Activated CD4-positive, alpha-beta T cell treated with anti-CD3 and anti-CD28 coated beads, Interleukin-2, amount 10 ng/mL, durations not matched to agents 7 days and 5 days (primary cell): ENCODE measurements around the gene PLPP3. TPM values are rescaled to one million over a fixed set of nuclear protein-coding genes. Genes with fewer than 3 reads are reported as not detected.

ENCODE experiments used
- CTCF ChIA-PET: fragments of 350-600 bp; sonication (Branson Sonifier 250); formaldehyde crosslinking; loops from one replicate; lab custom pipeline; 2021; ENCODE audit warnings: antibody characterized with exemption; lab: Charles Lee
- POLR2A ChIA-PET: fragments of 350-600 bp; sonication (Branson Sonifier 250); formaldehyde crosslinking; loops from one replicate; lab custom pipeline; 2021; ENCODE audit warnings: antibody characterized with exemption; lab: Charles Lee
- DNase-seq: peaks from one replicate; pipeline ENCODE4 v3.0.0-alpha.2; 2020
- H3K27ac Mint-ChIP-seq: one replicate; pipeline ENCODE4 v1.8.0; 2021; ENCODE audit warnings: mild to moderate bottlenecking, moderate library complexity, mixed read lengths
- H3K27me3 Mint-ChIP-seq: one replicate; pipeline ENCODE4 v1.8.0; 2021; ENCODE audit warnings: mixed read lengths
- H3K36me3 Mint-ChIP-seq: one replicate; pipeline ENCODE4 v1.8.0; 2021; ENCODE audit warnings: low read depth, mixed read lengths
- H3K4me1 Mint-ChIP-seq: one replicate; pipeline ENCODE4 v1.8.0; 2021; ENCODE audit warnings: mixed read lengths
- H3K4me3 Mint-ChIP-seq: one replicate; pipeline ENCODE4 v1.8.0; 2021; ENCODE audit warnings: mild to moderate bottlenecking, moderate library complexity, mixed read lengths
- H3K9me3 Mint-ChIP-seq: one replicate; pipeline ENCODE4 v1.8.0; 2021; ENCODE audit warnings: mixed read lengths
- total RNA-seq, 2 experiments: library from RNA; stranded (reverse); gene quantifications; one replicate each; pipeline ENCODE4 v1.2.3, GENCODE V29; 2021

Gene PLPP3
- total RNA-seq, 2 experiments from 2014 or later: not detected

DNA sequence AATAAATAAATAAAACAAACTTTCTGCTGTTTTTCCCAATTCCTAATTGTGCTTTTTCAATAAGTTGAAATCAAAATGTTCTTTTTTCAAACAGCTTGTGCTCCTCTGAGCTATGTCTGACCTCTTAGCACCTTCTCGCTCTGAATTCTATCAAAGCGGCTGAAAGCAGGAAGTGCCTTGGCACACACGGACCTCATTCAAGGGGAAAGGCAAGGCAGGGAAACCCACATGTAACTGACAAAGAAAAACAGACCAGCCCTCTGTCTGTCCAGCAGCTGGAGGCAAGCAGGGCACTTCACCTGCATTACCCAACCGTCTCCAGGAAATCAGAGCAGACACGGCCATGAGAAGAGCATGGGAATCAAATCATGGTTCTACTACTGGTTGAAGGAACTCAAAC lies 56.7 kb downstream of the PLPP3 start:
- POLR2A ChIA-PET: no interaction called here
- CTCF ChIA-PET: no interaction called here
- no peaks in the 10 kb centered on the region for H3K9me3 Mint-ChIP-seq
- peaks cover 8% of the 10 kb centered on the region for H3K4me1 Mint-ChIP-seq
- H3K36me3 Mint-ChIP-seq: no peaks in the 10 kb centered on the region
- no peak overlapping the region for H3K4me3 Mint-ChIP-seq
- no peak for DNase-seq
- H3K27me3 Mint-ChIP-seq: no peaks in the 10 kb centered on the region
- H3K27ac Mint-ChIP-seq: no peak overlapping the region

DNA sequence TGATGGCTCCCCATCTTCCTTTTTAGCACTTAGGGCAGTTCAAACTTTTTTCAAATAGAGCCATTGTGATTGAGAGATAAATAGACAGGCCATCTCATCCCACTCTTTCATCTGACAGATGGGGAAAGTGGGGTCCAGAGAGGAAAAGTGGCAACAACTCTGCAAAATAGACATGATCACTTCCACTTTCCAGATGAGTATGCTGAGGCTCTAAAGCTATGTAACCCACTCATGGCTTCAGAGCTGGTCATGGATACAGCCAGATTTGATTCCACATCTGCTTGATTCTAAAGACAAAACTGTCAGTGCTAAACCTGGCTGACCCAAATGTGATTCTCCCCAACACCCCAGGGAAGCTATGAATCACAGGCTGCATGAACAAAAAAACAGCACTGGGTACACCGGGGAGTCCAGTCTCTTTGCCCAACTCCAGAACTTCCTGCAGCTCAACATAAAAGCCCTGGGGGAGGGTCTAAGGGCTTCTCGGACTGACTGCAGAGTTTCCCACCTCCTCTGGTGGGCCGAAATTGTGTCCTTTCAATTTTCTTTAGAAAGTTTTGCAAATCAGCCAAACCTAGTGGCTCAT lies 59.3 kb downstream of the PLPP3 start:
- H3K4me3 Mint-ChIP-seq: no peak overlapping the region

DNA sequence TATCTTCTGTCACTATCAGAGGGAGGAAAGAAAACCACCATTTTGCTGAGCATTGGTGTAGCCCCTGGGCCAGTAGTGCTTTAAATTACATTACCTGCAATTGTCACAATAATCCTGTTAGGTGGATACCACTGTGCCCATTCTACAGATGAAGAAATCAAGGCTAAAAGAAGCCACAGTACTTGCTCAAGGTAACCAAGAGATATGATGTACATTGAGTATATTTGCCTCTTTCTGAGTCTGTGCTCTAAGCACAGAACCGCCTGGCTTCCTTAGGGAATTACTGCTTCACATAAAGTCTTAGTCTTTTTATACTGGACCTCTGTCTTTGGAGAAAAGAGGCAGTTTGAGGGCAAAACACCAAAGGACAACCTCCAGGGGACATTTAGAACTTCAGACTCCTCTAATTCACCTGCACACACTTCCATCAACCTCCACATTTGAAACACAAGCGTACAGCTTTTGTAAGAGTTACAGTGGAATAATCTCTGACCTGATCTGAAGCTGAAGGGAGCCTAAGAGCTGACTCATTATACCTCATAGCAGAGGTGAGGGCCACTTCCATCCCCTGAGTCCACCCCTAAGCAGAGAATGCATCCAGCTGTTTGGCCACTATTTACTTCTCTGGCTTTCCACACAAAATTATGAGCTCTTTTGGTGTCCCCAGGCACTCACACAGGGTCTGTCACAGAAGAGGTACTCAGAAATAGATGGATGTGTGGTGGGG lies 61.8 kb downstream of the PLPP3 start:
- Mint-ChIP-seq H3K27ac (no peak overlapping the region), H3K4me3 (no peak overlapping the region), H3K9me3 (no peaks in the 10 kb centered on the region), H3K36me3 (no peaks in the 10 kb centered on the region), H3K4me1 (no peaks in the 10 kb centered on the region), H3K27me3 (no peaks in the 10 kb centered on the region)
- ChIA-PET CTCF (no interaction called here), POLR2A (no interaction called here)
- DNase-seq: no peak

More for the DNA sequence above, 59.3 kb downstream of the PLPP3 start:
- Mint-ChIP-seq H3K36me3 (no peaks in the 10 kb centered on the region), H3K9me3 (no peaks in the 10 kb centered on the region), H3K27ac (no peak overlapping the region), H3K27me3 (no peaks in the 10 kb centered on the region), H3K4me1 (no peaks in the 10 kb centered on the region)
- no peak for DNase-seq
- ChIA-PET CTCF (no interaction called here), POLR2A (no interaction called here)

DNA sequence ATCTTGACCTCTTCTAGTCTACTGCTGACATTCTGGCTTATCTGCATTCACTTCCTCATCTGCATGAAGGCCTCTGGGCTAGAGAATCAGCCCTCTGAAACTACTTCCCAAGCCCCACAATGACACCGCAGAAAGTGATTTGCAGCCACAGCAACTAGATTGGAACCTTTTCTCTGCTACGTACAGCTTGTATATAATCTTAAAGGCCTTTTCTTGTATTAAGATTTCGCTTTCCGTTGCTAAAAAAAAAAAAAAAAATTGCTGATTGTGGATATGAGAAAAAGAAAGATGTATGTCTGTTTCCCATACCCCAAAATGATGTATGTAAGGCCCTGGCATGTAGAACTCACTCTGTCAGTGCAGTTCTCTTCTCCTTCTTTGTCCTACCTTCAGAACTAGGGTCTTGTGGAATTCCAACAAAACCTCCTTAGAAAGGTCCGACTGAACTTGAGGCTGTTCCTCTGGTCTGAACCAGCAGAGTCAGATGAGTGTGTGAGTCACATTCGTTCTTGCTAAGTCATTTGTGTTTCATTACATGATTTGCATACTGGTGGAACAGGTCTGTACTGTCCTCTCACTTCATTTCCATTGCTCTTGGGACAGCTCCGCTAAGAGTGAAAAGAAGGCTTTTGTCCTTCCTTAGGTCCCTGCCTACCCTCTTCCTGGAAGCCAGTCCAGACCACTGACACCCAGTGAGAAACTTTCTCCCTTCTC lies 62.7 kb downstream of the PLPP3 start:
- ChIA-PET POLR2A (no interaction called here), CTCF (no interaction called here)
- no peaks in the 10 kb centered on the region for H3K9me3 Mint-ChIP-seq
- no peaks in the 10 kb centered on the region for H3K27me3 Mint-ChIP-seq
- H3K4me1 Mint-ChIP-seq: no peaks in the 10 kb centered on the region
- no peak overlapping the region for H3K4me3 Mint-ChIP-seq
- no peak for DNase-seq
- no peak overlapping the region for H3K27ac Mint-ChIP-seq
- no peaks in the 10 kb centered on the region for H3K36me3 Mint-ChIP-seq

DNA sequence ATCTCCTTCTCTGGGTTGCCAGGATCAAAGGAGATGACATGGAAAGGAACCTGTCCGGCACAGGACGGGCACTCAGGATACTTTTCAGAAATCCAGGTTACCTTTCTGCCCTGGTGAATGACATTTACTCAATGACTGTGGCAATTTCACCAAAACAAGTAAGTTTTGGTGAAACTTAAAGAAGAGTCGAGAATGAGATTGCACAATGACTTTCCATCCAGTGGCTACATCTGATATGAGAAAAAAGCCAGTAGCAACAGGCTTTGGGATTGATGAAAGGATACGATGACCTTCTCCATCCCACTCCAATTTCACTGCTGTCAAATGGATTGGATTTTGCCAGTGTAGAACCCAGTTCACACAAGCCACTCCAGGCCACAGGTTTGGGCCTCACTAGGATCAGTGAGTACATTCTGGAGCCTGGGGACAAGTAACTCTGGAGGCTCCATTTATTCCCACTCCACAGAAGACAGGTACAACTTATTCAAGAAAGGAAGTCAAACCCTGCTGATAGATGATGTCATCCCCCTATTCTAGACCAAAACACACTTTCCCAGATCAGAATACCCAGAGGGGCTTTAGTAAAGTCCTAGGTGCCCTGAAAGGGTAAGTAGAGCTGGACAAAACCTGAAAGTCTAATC lies 63.3 kb downstream of the PLPP3 start:
- CTCF ChIA-PET: no interaction called here
- POLR2A ChIA-PET: no interaction called here
- no peaks in the 10 kb centered on the region for H3K36me3 Mint-ChIP-seq
- DNase-seq: no peak
- H3K9me3 Mint-ChIP-seq: no peaks in the 10 kb centered on the region
- no peak overlapping the region for H3K27ac Mint-ChIP-seq
- no peaks in the 10 kb centered on the region for H3K4me1 Mint-ChIP-seq
- no peaks in the 10 kb centered on the region for H3K27me3 Mint-ChIP-seq
- no peak overlapping the region for H3K4me3 Mint-ChIP-seq

DNA sequence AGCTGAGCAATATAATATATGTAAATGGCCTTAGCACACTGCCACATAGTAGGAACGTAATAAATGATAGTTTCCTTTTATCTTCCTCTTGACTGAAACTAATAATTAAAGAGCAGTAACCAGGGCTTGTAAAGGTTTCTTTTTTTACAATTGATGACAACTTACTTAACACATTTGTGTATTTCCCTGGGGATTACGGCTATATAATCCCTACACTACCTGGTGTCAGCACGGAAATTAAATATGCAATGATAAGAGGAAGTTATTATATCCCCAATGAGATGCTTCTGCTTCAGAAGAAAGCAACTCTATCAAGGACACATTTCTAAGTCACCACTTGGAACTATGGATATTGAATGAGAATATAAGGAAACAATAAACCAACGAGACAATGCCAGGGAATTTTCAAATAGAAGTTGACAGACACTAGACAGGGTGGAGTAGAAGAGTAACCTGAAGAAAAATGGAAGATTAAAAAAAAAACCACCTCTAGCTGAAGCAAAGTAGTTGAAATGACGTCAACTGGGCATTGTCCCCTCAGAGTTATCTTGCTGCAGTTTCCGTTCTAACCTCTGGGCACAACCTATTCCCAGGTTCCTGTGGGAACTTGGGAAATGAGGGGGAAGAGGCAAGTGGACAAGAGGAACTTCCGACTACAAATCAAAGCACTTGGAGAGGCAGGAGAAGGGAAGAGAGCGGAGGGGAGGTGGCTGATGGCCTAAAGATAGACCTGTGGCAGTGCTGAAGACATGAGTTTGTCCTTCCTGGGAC lies 66.5 kb downstream of the PLPP3 start:
- Mint-ChIP-seq H3K27ac (no peak overlapping the region), H3K4me1 (no peaks in the 10 kb centered on the region), H3K36me3 (no peaks in the 10 kb centered on the region), H3K9me3 (no peaks in the 10 kb centered on the region), H3K27me3 (no peaks in the 10 kb centered on the region), H3K4me3 (no peak overlapping the region)
- ChIA-PET CTCF (no interaction called here), POLR2A (no interaction called here)
- no peak for DNase-seq

DNA sequence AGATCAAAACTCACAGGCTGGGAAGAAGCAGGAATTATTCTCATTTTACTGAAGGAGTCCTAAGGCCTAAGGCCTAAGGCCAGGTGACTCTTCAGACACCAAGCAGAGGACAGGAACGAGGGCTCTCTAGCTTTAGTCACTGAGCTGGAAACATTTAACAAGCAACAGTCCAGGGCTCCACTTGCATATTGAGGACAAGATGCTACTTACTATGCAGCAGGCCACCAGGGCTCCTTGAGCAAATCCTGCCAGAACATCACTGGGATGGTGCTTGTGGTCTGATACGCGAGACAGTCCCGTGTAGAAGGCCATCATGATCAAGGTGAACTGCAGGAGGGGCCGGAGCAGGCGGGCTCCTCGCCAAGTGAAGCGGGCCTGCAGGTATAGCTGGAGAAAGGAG lies 67.6 kb downstream of the PLPP3 start:
- DNase-seq: no peak
- no peak overlapping the region for H3K27ac Mint-ChIP-seq
- ChIA-PET POLR2A (no interaction called here), CTCF (no interaction called here)
- H3K36me3 Mint-ChIP-seq: no peaks in the 10 kb centered on the region
- no peak overlapping the region for H3K4me3 Mint-ChIP-seq
- H3K27me3 Mint-ChIP-seq: no peaks in the 10 kb centered on the region
- H3K9me3 Mint-ChIP-seq: no peaks in the 10 kb centered on the region
- no peaks in the 10 kb centered on the region for H3K4me1 Mint-ChIP-seq

DNA sequence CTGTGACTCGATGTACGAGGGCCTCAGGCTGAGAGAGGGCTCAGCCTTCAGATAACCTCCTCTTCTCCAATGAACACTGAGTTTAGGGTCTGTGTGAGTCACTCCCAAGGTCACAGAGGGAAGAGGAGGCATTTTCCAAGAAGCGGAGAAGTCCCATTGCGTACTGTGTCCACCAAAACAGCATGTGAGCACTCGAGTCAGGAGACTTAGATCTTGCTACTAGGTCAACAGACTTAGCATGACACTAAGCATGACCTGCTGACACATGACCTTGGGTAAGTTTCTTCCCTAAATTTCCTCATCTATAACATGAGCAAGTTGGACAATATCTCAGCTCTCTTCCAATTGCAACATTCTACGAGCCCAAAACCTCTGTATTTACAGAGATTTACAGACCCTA lies 68.0 kb downstream of the PLPP3 start:
- no peaks in the 10 kb centered on the region for H3K27me3 Mint-ChIP-seq
- no peaks in the 10 kb centered on the region for H3K4me1 Mint-ChIP-seq
- ChIA-PET POLR2A (no interaction called here), CTCF (no interaction called here)
- H3K9me3 Mint-ChIP-seq: no peaks in the 10 kb centered on the region
- no peak overlapping the region for H3K4me3 Mint-ChIP-seq
- no peaks in the 10 kb centered on the region for H3K36me3 Mint-ChIP-seq
- DNase-seq: no peak
- no peak overlapping the region for H3K27ac Mint-ChIP-seq

DNA sequence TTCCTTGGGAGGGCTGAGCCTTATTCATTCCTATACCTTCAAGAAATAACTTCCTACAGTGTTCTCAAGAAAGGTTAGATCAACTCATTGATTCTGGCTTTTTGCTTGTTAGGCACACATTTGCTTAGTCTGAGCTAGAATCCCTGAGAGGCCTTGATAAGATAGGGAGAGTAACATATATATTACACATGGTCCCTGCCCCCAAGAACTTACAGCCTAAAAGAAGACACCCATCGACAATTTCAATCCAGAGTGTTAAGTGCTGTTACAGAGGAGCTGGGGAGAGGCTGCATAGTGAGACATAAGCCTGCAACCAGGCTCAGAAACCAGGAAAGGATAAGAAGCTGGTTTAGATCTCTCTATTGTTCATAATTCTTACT lies 68.7 kb downstream of the PLPP3 start:
- no peaks in the 10 kb centered on the region for H3K36me3 Mint-ChIP-seq
- no peak for DNase-seq
- H3K4me1 Mint-ChIP-seq: no peaks in the 10 kb centered on the region
- ChIA-PET CTCF (no interaction called here), POLR2A (no interaction called here)
- no peaks in the 10 kb centered on the region for H3K9me3 Mint-ChIP-seq
- no peak overlapping the region for H3K4me3 Mint-ChIP-seq
- H3K27ac Mint-ChIP-seq: no peak overlapping the region
- H3K27me3 Mint-ChIP-seq: no peaks in the 10 kb centered on the region

DNA sequence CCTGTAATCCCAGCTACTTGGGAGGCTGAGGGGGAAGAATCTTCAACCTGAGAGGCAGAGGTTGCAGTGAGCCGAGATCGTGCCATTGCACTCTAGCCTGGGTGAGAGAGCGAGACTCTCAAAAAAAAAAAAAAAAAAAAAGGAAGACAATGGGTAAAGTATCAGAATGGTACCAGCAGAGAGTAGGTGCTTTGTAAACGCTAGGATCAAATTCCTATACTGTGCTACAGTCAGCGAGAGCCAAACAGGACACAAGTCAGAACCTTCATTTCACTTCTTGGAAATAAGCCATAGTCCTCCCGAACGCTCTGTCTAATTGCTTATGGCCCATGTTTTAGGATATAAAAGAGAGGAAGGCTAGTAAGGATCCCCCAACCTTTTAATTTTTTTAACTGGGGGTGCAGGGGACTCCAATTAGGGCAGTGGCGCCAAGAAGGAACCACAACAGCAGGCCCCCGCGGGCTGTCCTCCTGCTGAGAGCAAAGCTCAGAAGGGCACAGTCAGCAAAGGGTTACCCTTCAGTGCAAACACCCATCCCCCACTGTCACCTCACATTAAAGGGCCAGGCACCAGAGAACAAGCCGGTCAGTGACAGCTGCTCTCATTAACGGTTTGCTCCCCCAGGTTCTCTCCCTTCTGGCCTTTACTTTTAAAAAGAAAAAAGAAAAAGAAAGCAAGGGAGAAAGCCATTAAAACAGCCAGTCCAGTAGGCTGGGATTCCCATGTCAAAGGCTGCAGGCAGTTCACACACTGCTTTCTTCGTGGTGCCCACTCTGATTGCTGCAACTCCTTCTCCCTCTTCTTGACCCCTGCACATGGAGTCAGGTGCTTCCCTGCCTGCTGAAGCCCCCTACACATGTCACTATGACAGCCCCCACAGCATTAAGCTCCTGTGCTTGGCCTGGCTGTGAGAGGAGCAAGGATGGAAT lies 69.4 kb downstream of the PLPP3 start:
- H3K4me1 Mint-ChIP-seq: no peaks in the 10 kb centered on the region
- H3K36me3 Mint-ChIP-seq: no peaks in the 10 kb centered on the region
- ChIA-PET POLR2A (no interaction called here), CTCF (interaction anchor here (0.6 kb wide), 1 partner anchor 1978 kb away, joined by 3 read pairs; no protein-coding TSS in a partner anchor)
- H3K9me3 Mint-ChIP-seq: no peaks in the 10 kb centered on the region
- no peak overlapping the region for H3K27ac Mint-ChIP-seq
- DNase-seq: no peak
- no peaks in the 10 kb centered on the region for H3K27me3 Mint-ChIP-seq
- no peak overlapping the region for H3K4me3 Mint-ChIP-seq

DNA sequence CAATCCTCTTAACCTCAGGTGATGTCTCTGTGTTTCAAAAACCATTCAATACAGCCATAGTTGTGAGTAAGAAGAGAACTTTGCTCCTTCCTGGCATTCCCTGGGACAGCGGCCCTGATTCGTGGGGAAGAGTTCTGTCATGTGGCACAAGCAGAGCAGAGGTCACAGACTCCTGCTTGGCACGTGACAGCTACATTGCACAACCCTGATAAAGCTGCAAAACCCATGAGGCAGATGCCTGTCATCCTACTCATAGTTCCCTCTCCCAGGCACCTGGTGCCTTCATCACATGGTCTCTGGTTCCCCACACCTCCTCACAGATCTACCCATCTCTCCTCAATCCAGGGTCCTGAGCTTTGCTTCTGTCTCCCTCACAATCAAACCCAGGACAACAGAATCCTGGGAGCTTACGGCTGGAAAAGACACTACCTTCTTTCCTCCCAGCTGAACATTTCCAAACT lies 70.8 kb downstream of the PLPP3 start:
- Mint-ChIP-seq H3K27ac (no peak overlapping the region), H3K36me3 (no peaks in the 10 kb centered on the region), H3K4me3 (no peak overlapping the region), H3K9me3 (no peaks in the 10 kb centered on the region), H3K4me1 (no peaks in the 10 kb centered on the region), H3K27me3 (no peaks in the 10 kb centered on the region)
- POLR2A ChIA-PET: no interaction called here
- CTCF ChIA-PET: no interaction called here
- DNase-seq: no peak
